HL-60 (cell line): ENCODE measurements around the gene FHL1.

Experiments
- DNase-seq, 2 experiments: peaks; one replicate each; pipeline ENCODE4 v3.0.0-alpha.2; 2010 to 2020; ENCODE audit warnings: low read depth in 1 of 2, low spot score in 1 of 2
- H3K27ac ChIP-seq: fragments of 250-450 bp; sonication (Bioruptor Pico); replicated peaks from 2 replicates; pipeline ENCODE4 v1.5.1; 2020; ENCODE audit warnings: mild to moderate bottlenecking, moderate library complexity
- H3K27me3 ChIP-seq: fragments of 250-450 bp; sonication (Bioruptor Pico); 2 replicates; pipeline ENCODE4 v1.5.1; 2021; ENCODE audit warnings: mild to moderate bottlenecking, moderate library complexity; ENCODE audit not compliant: insufficient read depth, poor library complexity, severe bottlenecking
- H3K4me3 ChIP-seq: replicated peaks from 2 replicates; pipeline ENCODE4 v1.5.1; 2011; ENCODE audit warnings: mild to moderate bottlenecking, control low read depth, low read length; ENCODE audit not compliant: insufficient read depth
- CTCF ChIP-seq: IDR thresholded peaks from one replicate; pipeline ENCODE4 v1.5.1; 2011; ENCODE audit warnings: low read length, control low read depth, inconsistent platforms; ENCODE audit not compliant: insufficient read depth
- GABPA ChIP-seq: IDR thresholded peaks from 2 replicates; pipeline ENCODE4 v1.6.1; 2012; ENCODE audit warnings: low read depth
- POLR2AphosphoS5 ChIP-seq: IDR thresholded peaks from 2 replicates; pipeline ENCODE4 v1.6.1; 2012; ENCODE audit warnings: low read depth
- SPI1 ChIP-seq: IDR thresholded peaks from 2 replicates; pipeline ENCODE4 v1.6.1; 2012; ENCODE audit warnings: low read depth, mild to moderate bottlenecking, borderline replicate concordance
- TF ChIP-seq, protein P1 (sequence below): IDR thresholded peaks from 2 replicates; pipeline ENCODE4 v1.6.1; 2012; ENCODE audit warnings: low read depth; ENCODE audit not compliant: insufficient replicate concordance

Gene FHL1

GRCh38 chrX:136255541-136255940, 108.2 kb downstream of the FHL1 start:
- Histone ChIP-seq H3K4me3 (no peak overlapping the region), H3K27ac (no peak overlapping the region), H3K27me3 (no peaks in the 10 kb centered on the region)
- DNase-seq = no peak
- no peak for TF ChIP-seq GABPA
- no peak for TF ChIP-seq POLR2AphosphoS5
- no peak for TF ChIP-seq CTCF
- no peak for TF ChIP-seq SPI1
- TF ChIP-seq, protein P1, sequence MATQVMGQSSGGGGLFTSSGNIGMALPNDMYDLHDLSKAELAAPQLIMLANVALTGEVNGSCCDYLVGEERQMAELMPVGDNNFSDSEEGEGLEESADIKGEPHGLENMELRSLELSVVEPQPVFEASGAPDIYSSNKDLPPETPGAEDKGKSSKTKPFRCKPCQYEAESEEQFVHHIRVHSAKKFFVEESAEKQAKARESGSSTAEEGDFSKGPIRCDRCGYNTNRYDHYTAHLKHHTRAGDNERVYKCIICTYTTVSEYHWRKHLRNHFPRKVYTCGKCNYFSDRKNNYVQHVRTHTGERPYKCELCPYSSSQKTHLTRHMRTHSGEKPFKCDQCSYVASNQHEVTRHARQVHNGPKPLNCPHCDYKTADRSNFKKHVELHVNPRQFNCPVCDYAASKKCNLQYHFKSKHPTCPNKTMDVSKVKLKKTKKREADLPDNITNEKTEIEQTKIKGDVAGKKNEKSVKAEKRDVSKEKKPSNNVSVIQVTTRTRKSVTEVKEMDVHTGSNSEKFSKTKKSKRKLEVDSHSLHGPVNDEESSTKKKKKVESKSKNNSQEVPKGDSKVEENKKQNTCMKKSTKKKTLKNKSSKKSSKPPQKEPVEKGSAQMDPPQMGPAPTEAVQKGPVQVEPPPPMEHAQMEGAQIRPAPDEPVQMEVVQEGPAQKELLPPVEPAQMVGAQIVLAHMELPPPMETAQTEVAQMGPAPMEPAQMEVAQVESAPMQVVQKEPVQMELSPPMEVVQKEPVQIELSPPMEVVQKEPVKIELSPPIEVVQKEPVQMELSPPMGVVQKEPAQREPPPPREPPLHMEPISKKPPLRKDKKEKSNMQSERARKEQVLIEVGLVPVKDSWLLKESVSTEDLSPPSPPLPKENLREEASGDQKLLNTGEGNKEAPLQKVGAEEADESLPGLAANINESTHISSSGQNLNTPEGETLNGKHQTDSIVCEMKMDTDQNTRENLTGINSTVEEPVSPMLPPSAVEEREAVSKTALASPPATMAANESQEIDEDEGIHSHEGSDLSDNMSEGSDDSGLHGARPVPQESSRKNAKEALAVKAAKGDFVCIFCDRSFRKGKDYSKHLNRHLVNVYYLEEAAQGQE = no peak

GRCh38 chrX:136256026-136256425, 108.7 kb downstream of the FHL1 start:
- no peak for TF ChIP-seq SPI1
- TF ChIP-seq, protein P1 = no peak
- no peak for TF ChIP-seq POLR2AphosphoS5
- no peak overlapping the region for H3K27ac ChIP-seq
- no peaks in the 10 kb centered on the region for H3K27me3 ChIP-seq
- H3K4me3 ChIP-seq = no peak overlapping the region
- DNase-seq = no peak

DNA sequence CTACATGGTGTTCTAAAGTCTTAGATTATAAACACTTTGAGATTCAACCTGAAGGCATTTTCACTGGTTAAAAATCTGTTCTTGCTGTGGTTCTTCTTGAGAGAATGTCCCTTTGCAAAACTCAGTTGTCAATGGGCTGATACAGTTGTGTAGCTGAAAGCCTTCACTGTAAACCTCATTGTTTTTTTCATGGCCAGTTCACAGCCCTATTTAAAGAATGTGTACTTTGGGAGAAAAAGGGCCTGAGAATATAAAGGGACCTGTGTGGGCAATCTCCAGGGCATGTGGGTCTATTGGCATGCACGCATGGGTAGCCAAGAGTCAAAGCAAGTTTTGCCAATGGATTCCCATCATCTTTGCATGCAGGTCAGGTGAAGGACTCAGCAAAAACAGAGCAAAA, 111.6 kb downstream of the FHL1 start:
- no peak overlapping the region for H3K27ac ChIP-seq

DNA sequence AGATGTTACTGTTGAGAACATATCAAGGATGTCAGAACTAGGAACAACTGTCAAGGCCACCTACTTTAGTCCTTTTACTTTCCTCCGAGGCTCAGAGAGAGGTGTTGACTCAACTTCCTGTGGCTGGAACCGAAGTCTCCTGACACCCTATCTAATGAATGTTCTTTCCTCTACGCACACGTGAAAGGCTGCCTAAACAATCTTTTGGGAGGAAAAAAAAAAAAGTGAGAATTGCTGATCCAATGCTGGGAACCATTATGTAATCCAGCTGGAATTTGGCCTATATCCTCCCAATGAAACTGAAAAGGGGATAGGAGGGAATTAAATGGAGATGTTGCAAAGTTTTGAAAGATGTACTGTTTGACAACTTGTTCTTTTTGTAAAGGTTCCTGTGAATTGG, 112.2 kb downstream of the FHL1 start:
- Histone ChIP-seq H3K27me3 (no peaks in the 10 kb centered on the region), H3K4me3 (no peak overlapping the region), H3K27ac (no peak overlapping the region)
- TF ChIP-seq, protein P1 = no peak
- TF ChIP-seq GABPA = no peak
- TF ChIP-seq POLR2AphosphoS5 = no peak
- no peak for TF ChIP-seq SPI1
- TF ChIP-seq CTCF = no peak
- DNase-seq = no peak

More for the DNA sequence above, 111.6 kb downstream of the FHL1 start:
- DNase-seq = no peak
- H3K4me3 ChIP-seq = no peak overlapping the region
- no peak for TF ChIP-seq GABPA
- no peaks in the 10 kb centered on the region for H3K27me3 ChIP-seq
